ENCODE results near the gene SPZ1. TPM values are rescaled to one million over a fixed set of nuclear protein-coding genes. Genes with fewer than 3 reads are reported as not detected.
"Not testable (repeated sequence)": the region's sequence is repeated elsewhere in the genome, so short reads cannot be mapped to it uniquely, and the experiment has no call there.

SPZ1 gene
- polyA plus RNA-seq (ENCODE audit: low read depth in 6 of 6): not detected

- Mint-ChIP-seq H3K27ac (no peak within 1 kb of the TSS), H3K4me3 (no peak within 1 kb of the TSS), H3K4me1 (no peaks in the 10 kb centered on the region), H3K27me3 (peaks cover 15 to 35% (median 15%) of the 10 kb centered on the region in 3 donors), H3K9me3 (peaks cover 0 to 4% (median 1%) of the 10 kb centered on the region in 7 donors), H3K36me3 (no peaks in the 10 kb centered on the region)
- DNase-seq (no peak), ATAC-seq (ENCODE audit: low read depth in 2 of 2) (no peak)
Observed at GRCh38 chr5:80319702-80320101, at the start of gene SPZ1. Gene SPZ1 (plus strand): TSS chr5:80320002. CDS start chr5:80320216, 214 bp downstream.

GRCh38 chr5:80270543-80270942 is 49.3 kb upstream of the SPZ1 start:
- Mint-ChIP-seq H3K4me3 (peak overlapping the region in 1 of 8 donors; percentile 25), H3K27ac (peak overlapping the region in 1 of 6 donors; percentile 74), H3K4me1 (peaks cover 8 to 12% (median 9%) of the 10 kb centered on the region in 3 donors)
- not testable (repeated sequence) for ATAC-seq (ENCODE audit: low read depth in 2 of 2); H3K36me3 Mint-ChIP-seq; H3K9me3 Mint-ChIP-seq; H3K27me3 Mint-ChIP-seq; DNase-seq

- Mint-ChIP-seq H3K4me1 (peaks cover under 1 to 5% (median 2%) of the 10 kb centered on the region in 3 donors), H3K9me3 (no peaks in the 10 kb centered on the region), H3K27ac (no peak overlapping the region), H3K36me3 (no peaks in the 10 kb centered on the region), H3K27me3 (no peaks in the 10 kb centered on the region), H3K4me3 (no peak overlapping the region)
- ATAC-seq (ENCODE audit: low read depth in 2 of 2): no peak
- DNase-seq: no peak
Observed at GRCh38 chr5:80275347-80275746, 44.5 kb upstream of the SPZ1 start.

- Mint-ChIP-seq H3K9me3 (no peaks in the 10 kb centered on the region), H3K4me1 (no peaks in the 10 kb centered on the region), H3K36me3 (no peaks in the 10 kb centered on the region), H3K27me3 (no peaks in the 10 kb centered on the region), H3K4me3 (no peak overlapping the region), H3K27ac (no peak overlapping the region)
- ATAC-seq (ENCODE audit: low read depth in 2 of 2) (no peak), DNase-seq (no peak)
Observed at GRCh38 chr5:80276186-80276585, 43.6 kb upstream of the SPZ1 start.

- Mint-ChIP-seq H3K4me1 (no peaks in the 10 kb centered on the region), H3K27ac (no peak overlapping the region), H3K36me3 (no peaks in the 10 kb centered on the region), H3K9me3 (no peaks in the 10 kb centered on the region), H3K4me3 (no peak overlapping the region), H3K27me3 (no peaks in the 10 kb centered on the region)
- no peak for DNase-seq
- ATAC-seq (ENCODE audit: low read depth in 2 of 2): no peak
Observed at GRCh38 chr5:80277191-80277590, 42.6 kb upstream of the SPZ1 start.

- H3K27me3 Mint-ChIP-seq: no peaks in the 10 kb centered on the region
- peaks cover 0 to 5% (median 2%) of the 10 kb centered on the region in 7 donors for H3K9me3 Mint-ChIP-seq
- H3K36me3 Mint-ChIP-seq: no peaks in the 10 kb centered on the region
- ATAC-seq (ENCODE audit: low read depth in 2 of 2) (no peak), DNase-seq (no peak)
- peaks cover 0 to 8% (median 0%) of the 10 kb centered on the region in 3 donors for H3K4me1 Mint-ChIP-seq
- no peak overlapping the region for H3K27ac Mint-ChIP-seq
- H3K4me3 Mint-ChIP-seq: no peak overlapping the region
Observed at GRCh38 chr5:80282054-80282453, 37.7 kb upstream of the SPZ1 start.

- peaks cover 0 to 5% (median 2%) of the 10 kb centered on the region in 7 donors for H3K9me3 Mint-ChIP-seq
- DNase-seq (no peak), ATAC-seq (ENCODE audit: low read depth in 2 of 2) (no peak)
- H3K27me3 Mint-ChIP-seq: no peaks in the 10 kb centered on the region
- H3K36me3 Mint-ChIP-seq: no peaks in the 10 kb centered on the region
- peaks cover 0 to 8% (median 0%) of the 10 kb centered on the region in 3 donors for H3K4me1 Mint-ChIP-seq
- H3K4me3 Mint-ChIP-seq: no peak overlapping the region
- H3K27ac Mint-ChIP-seq: no peak overlapping the region
Observed at GRCh38 chr5:80283360-80283759, 36.4 kb upstream of the SPZ1 start.

- Mint-ChIP-seq H3K4me1 (peaks cover 0 to 8% (median 0%) of the 10 kb centered on the region in 3 donors), H3K36me3 (no peaks in the 10 kb centered on the region), H3K9me3 (peaks cover 0 to 5% (median 2%) of the 10 kb centered on the region in 7 donors), H3K4me3 (no peak overlapping the region), H3K27ac (no peak overlapping the region), H3K27me3 (no peaks in the 10 kb centered on the region)
- DNase-seq (no peak), ATAC-seq (ENCODE audit: low read depth in 2 of 2) (no peak)
Observed at GRCh38 chr5:80284720-80285119, 35.1 kb upstream of the SPZ1 start.

- no peak for DNase-seq
- Mint-ChIP-seq H3K4me1 (peaks cover 0 to 8% (median 0%) of the 10 kb centered on the region in 3 donors), H3K9me3 (peaks cover 0 to 8% (median 5%) of the 10 kb centered on the region in 7 donors), H3K27me3 (no peaks in the 10 kb centered on the region), H3K27ac (no peak overlapping the region), H3K36me3 (peaks cover 0 to 3% of the 10 kb centered on the region in 2 donors), H3K4me3 (no peak overlapping the region)
- no peak for ATAC-seq (ENCODE audit: low read depth in 2 of 2)
Observed at GRCh38 chr5:80288177-80288576, 31.6 kb upstream of the SPZ1 start.

GRCh38 chr5:80289320-80289719 is 30.5 kb upstream of the SPZ1 start:
- ATAC-seq (ENCODE audit: low read depth in 2 of 2): no peak
- H3K4me1 Mint-ChIP-seq: peaks cover 0 to 8% (median 0%) of the 10 kb centered on the region in 3 donors
- H3K36me3 Mint-ChIP-seq: peaks cover 0 to 5% of the 10 kb centered on the region in 2 donors
- no peak for DNase-seq
- H3K27me3 Mint-ChIP-seq: no peaks in the 10 kb centered on the region
- H3K9me3 Mint-ChIP-seq: peaks cover 0 to 9% (median 3%) of the 10 kb centered on the region in 7 donors
- peak overlapping the region in 1 of 6 donors; percentile 40 for H3K27ac Mint-ChIP-seq
- no peak overlapping the region for H3K4me3 Mint-ChIP-seq

- no peak overlapping the region for H3K27ac Mint-ChIP-seq
- peaks cover 0 to 5% of the 10 kb centered on the region in 2 donors for H3K36me3 Mint-ChIP-seq
- no peaks in the 10 kb centered on the region for H3K4me1 Mint-ChIP-seq
- no peak overlapping the region for H3K4me3 Mint-ChIP-seq
- ATAC-seq (ENCODE audit: low read depth in 2 of 2) (no peak), DNase-seq (no peak)
- H3K27me3 Mint-ChIP-seq: no peaks in the 10 kb centered on the region
- peaks cover 0 to 9% (median 3%) of the 10 kb centered on the region in 7 donors for H3K9me3 Mint-ChIP-seq
Observed at GRCh38 chr5:80291761-80292160, 28.0 kb upstream of the SPZ1 start.

GRCh38 chr5:80296121-80296520 is 23.7 kb upstream of the SPZ1 start:
- peaks cover 0 to 9% (median 3%) of the 10 kb centered on the region in 7 donors for H3K9me3 Mint-ChIP-seq
- no peaks in the 10 kb centered on the region for H3K27me3 Mint-ChIP-seq
- peaks cover 0 to 3% (median 0%) of the 10 kb centered on the region in 3 donors for H3K4me1 Mint-ChIP-seq
- H3K4me3 Mint-ChIP-seq: no peak overlapping the region
- no peak overlapping the region for H3K27ac Mint-ChIP-seq
- DNase-seq: no peak
- ATAC-seq (ENCODE audit: low read depth in 2 of 2): no peak
- H3K36me3 Mint-ChIP-seq: peaks cover 0 to 5% of the 10 kb centered on the region in 2 donors

- no peak overlapping the region for H3K27ac Mint-ChIP-seq
- DNase-seq: no peak
- no peaks in the 10 kb centered on the region for H3K9me3 Mint-ChIP-seq
- H3K27me3 Mint-ChIP-seq: no peaks in the 10 kb centered on the region
- no peak overlapping the region for H3K4me3 Mint-ChIP-seq
- no peaks in the 10 kb centered on the region for H3K36me3 Mint-ChIP-seq
- no peak for ATAC-seq (ENCODE audit: low read depth in 2 of 2)
- H3K4me1 Mint-ChIP-seq: peaks cover 0 to 3% (median 0%) of the 10 kb centered on the region in 3 donors
Observed at GRCh38 chr5:80299601-80300000, 20.2 kb upstream of the SPZ1 start.

GRCh38 chr5:80300125-80300524 is 19.7 kb upstream of the SPZ1 start:
- ATAC-seq (ENCODE audit: low read depth in 2 of 2): no peak
- Mint-ChIP-seq H3K36me3 (no peaks in the 10 kb centered on the region), H3K4me1 (peaks cover 0 to 3% (median 0%) of the 10 kb centered on the region in 3 donors), H3K27ac (peak overlapping the region in 1 of 6 donors; percentile 38), H3K27me3 (no peaks in the 10 kb centered on the region), H3K4me3 (no peak overlapping the region), H3K9me3 (no peaks in the 10 kb centered on the region)
- DNase-seq: no peak

GRCh38 chr5:80300796-80301195 is 19.0 kb upstream of the SPZ1 start:
- H3K27me3 Mint-ChIP-seq; DNase-seq; H3K4me3 Mint-ChIP-seq; H3K27ac Mint-ChIP-seq; ATAC-seq (ENCODE audit: low read depth in 2 of 2); H3K9me3 Mint-ChIP-seq; H3K36me3 Mint-ChIP-seq; H3K4me1 Mint-ChIP-seq: not testable (repeated sequence)

Data from naive B cell (primary cell).